ACC112 (cell line): Measurements from ENCODE around the gene MEDAG.

Source experiments
- H2AFZ ChIP-seq: fragments of 200-600 bp; sonication (generic); one replicate; pipeline ENCODE4 v1.6.0; 2017; ENCODE audit warnings: antibody characterized with exemption, low read length; ENCODE audit not compliant: unreplicated experiment
- H3K27ac ChIP-seq: fragments of 200-600 bp; sonication (generic); 2 replicates; pipeline ENCODE4 v1.5.1; 2014; ENCODE audit warnings: low read depth, mild to moderate bottlenecking, antibody characterized with exemption, low read length, moderate library complexity
- H3K27me3 ChIP-seq: fragments of 200-600 bp; sonication (generic); 2 replicates; pipeline ENCODE4 v1.6.1; 2014; ENCODE audit warnings: mild to moderate bottlenecking, antibody characterized with exemption, low read length, moderate library complexity, mixed read lengths; ENCODE audit not compliant: insufficient read depth
- H3K36me3 ChIP-seq: fragments of 200-600 bp; sonication (generic); 2 replicates; pipeline ENCODE4 v1.6.1; 2016; ENCODE audit warnings: mild to moderate bottlenecking, antibody characterized with exemption, low read length, moderate library complexity, mixed read lengths; ENCODE audit not compliant: insufficient read depth
- H3K4me1 ChIP-seq: fragments of 200-600 bp; sonication (generic); one replicate; pipeline ENCODE4 v1.6.1; 2016; ENCODE audit warnings: low read length, mixed read lengths; ENCODE audit not compliant: insufficient read depth, unreplicated experiment, control insufficient read depth
- H3K4me3 ChIP-seq: fragments of 200-600 bp; sonication (generic); 2 replicates; pipeline ENCODE4 v1.5.1; 2014; ENCODE audit warnings: mild to moderate bottlenecking, low read depth, low read length
- H3K79me2 ChIP-seq: fragments of 200-600 bp; sonication (generic); one replicate; pipeline ENCODE4 v1.6.0; 2016; ENCODE audit warnings: low read length; ENCODE audit not compliant: control insufficient read depth, unreplicated experiment, insufficient read depth

MEDAG gene

GRCh38 chr13:30957258-30957943 is 51.3 kb downstream of the MEDAG start:
- H3K27ac ChIP-seq = no peak overlapping the region
- no peaks in the 10 kb centered on the region for H3K79me2 ChIP-seq
- H3K4me3 ChIP-seq = no peak overlapping the region
- H3K36me3 ChIP-seq = no peaks in the 10 kb centered on the region
- peaks cover 31% of the 10 kb centered on the region; the same call in 1 of the 2 replicates for H3K27me3 ChIP-seq
- no peaks in the 10 kb centered on the region for H3K4me1 ChIP-seq
- no peak overlapping the region for H2AFZ ChIP-seq

GRCh38 chr13:30959678-30960077 is 53.6 kb downstream of the MEDAG start:
- H3K27me3 ChIP-seq = peaks cover 16% of the 10 kb centered on the region; the same call in 1 of the 2 replicates
- no peak overlapping the region for H3K4me3 ChIP-seq
- no peak overlapping the region for H2AFZ ChIP-seq
- no peaks in the 10 kb centered on the region for H3K36me3 ChIP-seq
- peaks cover 6% of the 10 kb centered on the region for H3K4me1 ChIP-seq
- H3K79me2 ChIP-seq = no peaks in the 10 kb centered on the region
- no peak overlapping the region for H3K27ac ChIP-seq

- Histone ChIP-seq H3K36me3 (no peaks in the 10 kb centered on the region), H3K79me2 (no peaks in the 10 kb centered on the region), H3K4me3 (no peak overlapping the region), H3K27ac (no peak overlapping the region), H3K27me3 (peaks cover 12% of the 10 kb centered on the region; the same call in 1 of the 2 replicates), H2AFZ (peak overlapping the region; percentile 81), H3K4me1 (peaks cover 6% of the 10 kb centered on the region)
Measured at GRCh38 chr13:30963791-30964190, 57.7 kb downstream of the MEDAG start.

- Histone ChIP-seq H3K79me2 (no peaks in the 10 kb centered on the region), H2AFZ (no peak overlapping the region), H3K4me3 (no peak overlapping the region), H3K36me3 (no peaks in the 10 kb centered on the region), H3K27me3 (0 out of 2 replicates have a peak, but pooled peaks cover 6% of the 10 kb centered on the region), H3K4me1 (peaks cover 6% of the 10 kb centered on the region), H3K27ac (no peak overlapping the region)
Measured at GRCh38 chr13:30965380-30965779, 59.3 kb downstream of the MEDAG start.

- H3K79me2 ChIP-seq = no peaks in the 10 kb centered on the region
- H2AFZ ChIP-seq = no peak overlapping the region
- H3K27me3 ChIP-seq = 0 out of 2 replicates have a peak, but pooled peaks cover 6% of the 10 kb centered on the region
- no peak overlapping the region for H3K27ac ChIP-seq
- no peak overlapping the region for H3K4me3 ChIP-seq
- no peaks in the 10 kb centered on the region for H3K36me3 ChIP-seq
- H3K4me1 ChIP-seq = peaks cover 8% of the 10 kb centered on the region
Measured at GRCh38 chr13:30966101-30966500, 60.0 kb downstream of the MEDAG start.

- H3K79me2 ChIP-seq = no peaks in the 10 kb centered on the region
- H3K27ac ChIP-seq = no peak overlapping the region
- no peak overlapping the region for H2AFZ ChIP-seq
- H3K4me3 ChIP-seq = no peak overlapping the region
- H3K36me3 ChIP-seq = no peaks in the 10 kb centered on the region
- peaks cover 14% of the 10 kb centered on the region for H3K4me1 ChIP-seq
- H3K27me3 ChIP-seq = no peaks in the 10 kb centered on the region
Measured at GRCh38 chr13:30968846-30969245, 62.8 kb downstream of the MEDAG start.

GRCh38 chr13:30971575-30971974 is 65.5 kb downstream of the MEDAG start:
- no peaks in the 10 kb centered on the region for H3K36me3 ChIP-seq
- peak overlapping the region; percentile 8 for H2AFZ ChIP-seq
- H3K4me1 ChIP-seq = peaks cover 14% of the 10 kb centered on the region
- H3K27ac ChIP-seq = no peak overlapping the region
- no peaks in the 10 kb centered on the region for H3K27me3 ChIP-seq
- no peaks in the 10 kb centered on the region for H3K79me2 ChIP-seq
- no peak overlapping the region for H3K4me3 ChIP-seq

GRCh38 chr13:30972888-30973377 is 66.9 kb downstream of the MEDAG start:
- H3K79me2 ChIP-seq = no peaks in the 10 kb centered on the region
- H2AFZ ChIP-seq = no peak overlapping the region
- H3K36me3 ChIP-seq = no peaks in the 10 kb centered on the region
- peaks cover 22% of the 10 kb centered on the region for H3K4me1 ChIP-seq
- no peaks in the 10 kb centered on the region for H3K27me3 ChIP-seq
- no peak overlapping the region for H3K4me3 ChIP-seq
- H3K27ac ChIP-seq = no peak overlapping the region

- H3K4me1 ChIP-seq = peaks cover 28% of the 10 kb centered on the region
- H3K27me3 ChIP-seq = no peaks in the 10 kb centered on the region
- no peak overlapping the region for H3K4me3 ChIP-seq
- H3K79me2 ChIP-seq = no peaks in the 10 kb centered on the region
- H3K27ac ChIP-seq = no peak overlapping the region
- no peaks in the 10 kb centered on the region for H3K36me3 ChIP-seq
- no peak overlapping the region for H2AFZ ChIP-seq
Measured at GRCh38 chr13:30974350-30974749, 68.3 kb downstream of the MEDAG start.
